GM21528 (cell line): ENCODE measurements around the gene HHLA2.
"Not testable (repeated sequence)": the region's sequence is repeated elsewhere in the genome, so short reads cannot be mapped to it uniquely, and the experiment has no call there.

Experiments
- ATAC-seq: cut with Tn5 transposase; IDR thresholded peaks from one replicate; pipeline ENCODE4 v1.9.1; 2021; ENCODE audit warnings: mild to moderate bottlenecking, moderate library complexity; ENCODE audit not compliant: unreplicated experiment, low FRiP score

HHLA2 gene

DNA sequence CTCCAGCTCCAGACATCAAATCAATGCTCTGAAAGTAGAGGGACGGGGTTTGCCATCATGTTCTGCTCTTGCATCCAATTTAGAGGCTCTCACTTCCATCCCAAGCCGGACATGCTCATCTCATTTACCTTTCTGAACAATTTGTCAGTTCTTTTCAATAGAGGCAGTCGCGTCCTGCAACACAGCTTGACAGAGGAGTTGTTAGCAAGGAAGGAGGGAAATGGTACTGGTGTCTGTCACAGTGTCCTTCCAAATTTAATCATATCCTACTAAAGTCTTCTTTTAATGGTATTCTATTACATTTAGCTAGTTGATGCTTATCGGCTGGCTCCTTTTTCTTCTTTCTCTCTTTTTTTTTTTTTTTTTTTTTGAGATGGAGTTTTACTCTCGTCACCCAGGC lies 45.6 kb downstream of the HHLA2 start:
- no peak for ATAC-seq

DNA sequence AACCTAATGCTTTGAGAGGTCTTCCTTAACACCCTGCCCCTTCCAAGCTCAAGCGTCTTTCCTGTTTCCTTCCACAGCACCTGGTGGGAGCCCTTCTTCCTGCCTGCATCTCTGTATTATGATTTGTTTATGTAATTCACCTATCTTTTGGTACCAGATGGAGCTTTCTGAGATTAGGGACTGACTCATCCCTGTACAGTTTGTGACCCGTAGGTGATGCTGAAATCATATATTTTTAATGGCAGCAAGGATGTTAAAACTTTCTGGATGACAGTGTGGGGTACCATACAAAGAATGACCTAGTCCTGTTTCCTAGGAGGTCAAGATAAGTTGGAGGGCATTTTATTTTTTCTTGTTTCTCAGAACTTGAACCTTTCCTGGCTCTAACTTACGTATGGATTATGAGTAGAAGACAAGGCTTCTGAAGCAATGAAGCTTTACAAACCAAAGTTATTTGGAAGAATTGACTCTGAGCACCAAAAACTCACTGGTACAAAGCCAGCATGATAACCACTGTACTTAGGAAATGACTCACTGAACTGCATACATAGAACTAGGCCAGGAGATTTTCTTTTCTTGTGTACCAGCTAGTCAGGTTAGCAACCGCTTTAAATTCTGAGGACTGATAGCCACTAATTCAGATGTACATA lies 46.6 kb downstream of the HHLA2 start:
- peak; percentile 64 for ATAC-seq

DNA sequence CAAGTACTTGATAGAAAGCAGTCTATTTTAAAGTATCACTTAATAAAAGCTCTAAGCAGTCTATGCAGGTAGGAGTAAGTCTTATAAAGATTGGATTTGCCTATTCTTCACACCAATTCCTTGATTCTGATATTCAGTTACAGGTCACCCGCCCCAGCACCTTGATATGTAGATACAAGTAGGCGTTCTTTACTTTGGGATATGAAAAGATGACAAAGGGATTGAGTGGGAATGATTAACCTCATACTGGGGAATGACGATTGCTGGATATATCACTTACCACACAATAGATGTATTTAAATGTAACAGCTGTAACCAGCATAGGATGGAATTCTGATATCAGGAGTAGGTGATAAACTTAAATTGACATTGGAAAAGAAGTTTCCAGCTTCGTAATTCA lies 47.1 kb downstream of the HHLA2 start:
- no peak for ATAC-seq

DNA sequence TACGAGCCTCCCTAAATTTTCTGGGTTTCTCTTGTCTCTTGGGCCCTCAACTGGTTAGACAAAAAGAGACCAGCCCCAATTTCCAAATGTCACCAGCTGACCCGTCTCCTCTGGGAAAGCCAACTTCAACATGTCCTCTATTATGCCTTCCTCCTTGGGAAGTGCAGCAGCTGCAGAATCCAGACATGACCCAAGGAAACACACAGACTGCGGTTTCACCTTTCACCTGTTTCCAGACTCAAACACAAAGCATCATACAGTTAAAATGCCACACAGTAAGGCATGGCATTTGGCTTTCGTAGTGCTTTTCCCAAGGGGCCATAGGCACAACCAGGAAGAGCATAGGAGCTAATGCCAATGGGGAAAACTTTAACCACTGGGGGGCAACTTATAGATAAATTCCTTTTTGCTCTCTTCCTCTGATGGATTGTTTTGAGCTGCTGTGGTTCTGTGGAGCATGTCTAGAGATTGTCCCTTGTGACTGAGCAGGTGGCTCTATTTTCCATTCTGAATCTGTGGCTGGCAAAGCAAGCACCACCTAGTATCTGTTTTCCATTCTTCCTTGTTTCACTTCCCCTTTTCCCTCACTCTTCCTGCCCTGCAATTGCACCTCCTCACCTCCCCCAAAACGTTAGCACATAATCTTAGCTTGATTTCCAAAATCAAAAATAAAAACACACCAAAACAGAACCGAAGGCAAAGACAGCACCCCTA lies 49.3 kb downstream of the HHLA2 start:
- no peak for ATAC-seq

DNA sequence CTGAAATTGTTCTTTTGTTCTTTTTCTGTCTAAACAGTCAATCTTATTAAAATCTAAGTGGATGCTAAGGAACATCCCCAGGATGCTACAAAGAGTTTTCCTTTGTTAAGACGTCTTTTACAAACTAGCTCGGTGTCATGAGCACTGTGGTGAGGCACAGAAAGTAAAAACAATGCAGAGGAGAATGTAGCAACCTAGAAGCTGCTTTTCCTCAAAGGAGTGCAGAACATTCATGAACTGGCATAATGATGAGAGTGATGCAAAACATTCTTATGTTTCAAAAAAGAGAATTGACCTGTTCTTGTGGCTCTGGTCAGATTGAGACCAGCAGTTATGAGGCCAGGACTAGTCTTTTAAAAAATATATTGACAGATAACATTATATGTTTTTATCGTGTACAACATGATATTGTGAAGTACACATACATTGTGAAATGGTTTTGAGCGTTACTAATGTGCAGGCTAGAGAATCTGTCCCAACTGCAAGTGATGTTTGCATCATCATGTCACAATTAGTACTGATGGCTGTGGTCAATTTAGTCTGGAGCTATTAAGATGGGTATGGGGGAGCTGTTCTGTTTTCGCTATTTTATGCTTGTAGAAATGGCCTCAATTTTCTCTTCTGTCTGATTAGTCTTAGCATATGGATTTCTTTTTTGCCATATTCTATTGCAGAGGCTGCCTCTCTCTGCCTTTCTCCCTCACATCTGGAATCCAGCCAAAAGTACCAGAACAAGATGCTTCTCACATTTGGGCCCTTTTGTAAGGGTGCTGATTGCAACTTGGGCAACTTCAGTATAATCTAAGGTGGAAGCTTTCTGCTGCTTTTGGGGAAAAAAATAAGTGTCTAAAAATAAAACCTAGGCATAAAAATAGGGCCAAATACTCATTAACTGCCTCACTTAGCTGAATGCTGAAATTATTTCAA lies 50.2 kb downstream of the HHLA2 start:
- no peak for ATAC-seq

DNA sequence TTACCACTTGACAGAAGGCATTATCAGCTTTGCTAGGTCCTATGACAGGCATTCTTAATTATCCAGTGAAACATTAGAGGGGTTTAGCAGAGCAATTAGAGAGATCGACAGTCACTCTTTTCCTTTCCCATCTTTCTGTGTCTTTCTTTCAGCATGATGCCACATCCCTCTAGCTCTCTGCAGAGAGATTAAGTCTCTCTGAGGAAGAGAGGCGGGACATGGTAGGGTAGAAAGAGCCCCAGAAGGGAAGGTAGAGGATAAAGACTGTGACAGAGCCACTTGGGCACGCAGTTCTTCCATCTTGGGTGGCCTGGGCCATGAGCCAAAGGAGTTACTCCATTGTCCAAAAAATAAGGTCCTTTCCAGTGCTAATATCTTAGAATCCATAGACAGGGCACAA lies 55.8 kb downstream of the HHLA2 start:
- no peak for ATAC-seq

DNA sequence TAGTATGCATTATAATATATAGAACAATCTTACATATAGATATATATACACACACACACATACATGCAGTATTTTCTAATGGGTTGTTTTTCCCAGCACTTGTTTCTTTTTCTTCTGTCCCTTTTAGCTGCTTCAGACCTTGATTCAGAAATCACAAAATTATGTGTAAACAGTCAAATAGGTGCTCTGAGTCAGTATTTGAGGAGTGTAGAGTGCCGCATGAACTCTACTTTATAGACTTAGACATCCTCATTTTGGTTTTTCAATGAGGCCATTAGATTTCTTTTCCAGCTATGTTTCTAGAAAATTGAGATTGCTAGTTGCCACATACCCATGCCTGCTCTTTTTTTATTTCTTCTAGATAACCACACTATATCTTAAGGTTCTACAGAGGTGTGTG lies 58.2 kb downstream of the HHLA2 start:
- no peak for ATAC-seq

DNA sequence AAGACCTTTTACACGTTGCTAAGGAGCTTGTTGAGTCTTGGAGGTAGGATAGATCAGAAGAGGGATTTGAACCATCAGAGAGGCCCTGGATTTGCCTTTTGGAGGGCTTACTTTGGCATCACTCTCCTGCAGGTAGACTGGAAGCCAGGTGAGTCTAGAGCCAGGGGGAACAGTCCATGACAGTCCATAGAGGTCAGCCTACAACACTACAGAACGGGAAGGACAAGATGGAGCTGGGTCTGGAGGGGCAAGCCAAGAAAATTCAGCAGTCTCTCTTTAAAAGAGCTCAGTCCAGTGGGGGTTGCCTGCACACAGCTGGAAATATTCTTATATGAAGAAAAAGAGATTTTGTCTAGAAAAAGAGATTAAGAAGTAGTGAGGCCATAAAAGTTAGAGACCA lies 60.7 kb downstream of the HHLA2 start:
- no peak for ATAC-seq

DNA sequence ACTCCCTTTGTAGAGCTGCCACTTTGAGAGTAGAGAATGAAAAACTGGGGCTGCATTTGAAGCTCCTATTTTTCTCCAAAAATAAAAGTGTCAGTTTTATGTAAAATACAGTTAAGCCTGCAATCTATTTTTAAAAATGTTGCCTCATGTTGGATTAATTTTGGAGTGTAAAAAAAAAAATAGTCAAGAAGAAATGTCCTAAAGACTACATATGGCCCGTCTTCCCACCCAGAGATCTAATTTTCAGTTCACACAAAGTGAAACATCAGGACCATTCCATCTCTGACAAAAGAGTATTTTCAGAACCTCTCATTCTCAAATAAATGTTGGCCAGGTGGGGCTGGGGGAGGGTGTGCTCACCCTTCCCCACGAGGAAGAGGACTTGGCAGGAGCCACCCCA lies 62.7 kb downstream of the HHLA2 start:
- no peak for ATAC-seq

DNA sequence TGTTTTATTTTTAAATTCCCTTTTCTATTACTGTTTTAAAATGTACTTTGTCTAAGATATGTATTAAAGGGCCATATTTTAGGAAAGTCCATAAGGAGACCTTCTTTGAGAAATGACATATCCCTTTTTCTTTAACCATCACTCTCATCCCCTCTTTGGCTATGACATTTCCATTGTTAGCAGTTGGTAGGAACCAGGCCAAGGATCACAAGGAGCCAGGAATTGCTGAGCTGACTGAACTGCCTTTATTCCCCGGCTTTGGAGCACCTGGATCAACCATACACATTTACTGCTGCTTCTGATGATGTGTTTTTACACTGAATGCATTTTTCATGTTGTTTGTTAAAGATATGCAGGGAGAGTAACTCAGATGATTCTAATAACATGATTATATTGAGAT lies 79.7 kb downstream of the HHLA2 start:
- ATAC-seq, result no peak

DNA sequence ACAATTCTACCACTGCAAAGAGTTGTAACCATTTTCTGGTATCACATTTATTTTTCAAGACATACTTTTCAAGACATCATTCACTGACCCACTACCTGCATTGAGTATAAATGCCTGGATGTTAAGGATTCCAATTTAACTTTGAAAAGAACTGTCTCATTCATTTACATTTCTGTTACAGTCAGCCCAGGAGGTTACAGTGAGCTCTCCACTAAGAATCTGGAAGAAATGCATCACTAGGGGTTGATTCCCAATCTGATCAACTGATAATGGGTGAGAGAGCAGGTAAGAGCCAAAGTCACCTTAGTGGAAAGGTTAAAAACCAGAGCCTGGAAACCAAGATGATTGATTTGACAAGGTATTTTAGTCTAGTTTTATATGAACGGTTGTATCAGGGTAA lies 81.0 kb downstream of the HHLA2 start:
- no peak for ATAC-seq

DNA sequence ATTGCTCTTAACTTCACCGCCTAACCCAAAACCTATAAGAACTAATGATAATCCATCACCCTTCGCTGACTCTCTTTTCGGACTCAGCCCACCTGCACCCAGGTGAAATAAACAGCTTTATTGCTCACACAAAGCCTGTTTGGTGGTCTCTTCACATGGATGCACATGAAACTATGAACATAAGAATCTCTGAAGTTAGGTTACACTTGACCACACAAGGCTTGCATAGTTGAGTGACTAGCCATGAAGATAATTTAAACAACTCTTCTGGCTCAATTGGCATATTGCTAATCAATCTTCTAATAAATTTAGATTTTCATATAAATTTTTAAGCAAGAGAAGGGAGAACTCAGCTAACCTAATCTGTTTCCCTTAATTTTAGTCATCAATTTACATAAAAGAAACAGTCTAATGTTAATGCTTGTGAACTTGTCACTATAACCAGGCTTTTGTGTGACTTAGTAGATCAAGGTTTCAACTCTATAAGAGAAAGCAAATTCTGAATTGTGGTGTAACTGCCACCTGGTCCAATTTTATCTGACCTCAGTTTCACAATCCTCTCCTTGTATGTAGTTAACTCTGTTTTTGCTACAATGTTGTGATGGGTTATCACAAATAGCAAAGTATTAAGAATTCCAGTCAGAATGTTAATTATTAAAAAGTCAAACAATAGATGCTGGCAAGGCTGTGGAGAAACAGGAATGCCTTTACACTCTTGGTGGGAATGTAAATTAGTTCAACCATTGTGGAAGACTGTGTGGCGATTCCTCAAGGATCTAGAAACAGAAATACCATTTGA lies 82.0 kb downstream of the HHLA2 start:
- no peak for ATAC-seq

DNA sequence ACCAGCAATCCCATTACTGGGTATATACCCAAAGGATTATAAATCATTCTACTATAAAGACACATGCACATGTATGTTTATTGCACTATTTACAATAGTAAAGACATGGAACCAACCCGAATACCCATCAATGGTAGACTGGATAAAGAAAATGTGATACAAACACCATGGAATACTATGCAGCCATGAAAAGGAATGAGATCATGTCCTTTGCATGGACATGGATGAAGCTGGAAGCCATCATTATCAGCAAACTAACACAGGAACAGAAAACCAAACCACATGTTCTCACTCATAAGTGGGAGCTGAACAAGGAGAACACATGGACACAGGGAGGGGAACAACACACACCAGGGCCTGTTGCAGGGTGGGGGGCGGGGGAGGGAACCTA lies 82.6 kb downstream of the HHLA2 start:
- not testable (repeated sequence) for ATAC-seq

DNA sequence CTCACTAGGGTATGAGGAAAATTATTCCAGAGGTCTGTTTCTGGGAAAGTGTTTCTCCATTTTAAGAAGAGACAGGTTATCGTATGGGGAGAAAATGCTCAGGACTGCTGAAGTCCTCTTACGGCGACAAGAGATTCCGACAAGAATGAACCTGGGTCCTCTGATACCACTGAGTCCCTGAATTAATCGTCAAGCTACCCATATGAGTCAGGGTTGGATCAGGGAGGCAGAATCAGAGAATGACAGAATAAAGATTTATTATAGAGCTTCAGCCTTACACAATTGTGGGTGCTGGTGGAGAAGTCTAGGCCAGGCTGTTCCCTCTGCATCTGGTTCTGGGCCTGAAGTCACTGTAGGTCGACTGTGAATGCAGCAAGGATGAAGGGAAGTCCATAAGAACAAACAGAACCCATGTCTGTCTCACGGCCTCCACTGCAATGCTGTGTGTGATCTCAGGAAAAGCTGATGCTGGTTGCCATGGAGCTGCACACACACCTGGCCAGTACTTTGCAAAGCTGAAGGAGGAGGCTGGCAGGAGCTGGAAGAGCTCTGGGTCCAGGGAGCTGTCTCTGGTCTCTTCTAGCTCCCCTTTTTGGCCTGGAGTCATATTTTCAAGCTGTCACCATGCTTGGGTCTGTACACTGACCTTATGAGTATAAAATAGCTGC lies 83.9 kb downstream of the HHLA2 start:
- no peak for ATAC-seq

DNA sequence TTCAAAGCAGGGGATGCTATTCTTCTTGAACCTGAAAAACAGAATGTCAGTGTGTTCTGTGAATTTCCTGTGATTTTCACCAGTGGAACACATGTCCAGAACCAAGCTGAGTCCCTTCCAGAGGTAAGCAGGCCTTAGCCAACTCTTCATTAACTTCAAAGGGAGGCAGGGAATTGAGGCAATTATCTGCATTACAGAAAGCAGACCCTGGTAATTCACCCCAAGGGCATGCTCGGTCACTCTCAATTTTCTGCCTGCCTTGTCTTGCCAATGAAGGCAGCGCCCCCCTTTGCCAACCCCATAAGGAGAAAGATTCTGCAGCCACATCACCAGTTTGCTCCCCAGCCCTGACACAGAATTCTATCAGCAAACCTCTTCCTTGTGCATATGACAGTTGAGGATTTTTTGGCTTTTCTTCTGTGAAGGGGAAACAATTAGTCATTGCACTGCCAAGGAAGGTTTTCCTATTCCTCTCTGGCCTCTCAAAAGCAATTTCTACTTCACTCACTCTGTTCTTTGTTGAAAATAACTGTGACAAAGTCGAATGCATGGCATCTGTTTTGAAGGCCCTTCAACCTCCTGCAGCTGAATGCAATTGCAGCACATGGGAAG lies 85.3 kb downstream of the HHLA2 start:
- ATAC-seq, result no peak

DNA sequence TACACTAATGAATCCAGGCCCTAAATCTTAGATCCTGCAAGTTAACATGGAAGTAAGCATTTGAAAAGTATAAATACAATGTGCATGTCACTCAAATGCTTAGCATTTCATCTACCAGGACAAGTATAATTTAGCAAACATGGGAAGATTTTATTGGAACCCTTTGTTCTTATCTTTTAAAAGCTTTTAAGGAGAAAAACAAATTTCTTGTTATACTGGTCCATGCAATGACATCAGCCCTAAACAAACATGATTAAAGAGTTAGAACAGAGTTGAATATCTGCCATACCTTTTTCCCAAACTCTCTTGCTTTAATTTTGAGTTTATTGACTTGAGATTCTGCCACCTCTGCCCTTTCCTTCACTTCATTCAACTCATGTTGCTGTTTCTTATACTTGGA lies 87.0 kb downstream of the HHLA2 start:
- ATAC-seq, result no peak

DNA sequence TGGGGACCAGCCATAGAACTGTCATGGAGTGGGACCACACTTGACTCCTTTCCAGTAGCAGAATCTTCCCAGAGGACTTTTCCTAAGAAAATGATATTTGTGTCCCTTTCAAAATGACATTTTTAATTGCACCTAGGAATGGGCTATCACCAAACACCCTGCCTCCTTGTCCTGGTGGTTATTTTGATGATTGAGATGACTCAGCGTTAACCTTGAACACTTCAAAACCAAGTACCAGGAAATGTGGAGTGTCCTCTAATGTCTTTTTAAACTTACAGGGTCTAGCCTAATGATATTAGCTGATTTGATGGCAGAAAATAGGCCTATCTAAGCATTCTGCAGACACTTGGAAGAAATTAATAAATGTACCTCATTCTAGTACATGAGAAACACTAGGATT lies 90.7 kb downstream of the HHLA2 start:
- ATAC-seq, result no peak

DNA sequence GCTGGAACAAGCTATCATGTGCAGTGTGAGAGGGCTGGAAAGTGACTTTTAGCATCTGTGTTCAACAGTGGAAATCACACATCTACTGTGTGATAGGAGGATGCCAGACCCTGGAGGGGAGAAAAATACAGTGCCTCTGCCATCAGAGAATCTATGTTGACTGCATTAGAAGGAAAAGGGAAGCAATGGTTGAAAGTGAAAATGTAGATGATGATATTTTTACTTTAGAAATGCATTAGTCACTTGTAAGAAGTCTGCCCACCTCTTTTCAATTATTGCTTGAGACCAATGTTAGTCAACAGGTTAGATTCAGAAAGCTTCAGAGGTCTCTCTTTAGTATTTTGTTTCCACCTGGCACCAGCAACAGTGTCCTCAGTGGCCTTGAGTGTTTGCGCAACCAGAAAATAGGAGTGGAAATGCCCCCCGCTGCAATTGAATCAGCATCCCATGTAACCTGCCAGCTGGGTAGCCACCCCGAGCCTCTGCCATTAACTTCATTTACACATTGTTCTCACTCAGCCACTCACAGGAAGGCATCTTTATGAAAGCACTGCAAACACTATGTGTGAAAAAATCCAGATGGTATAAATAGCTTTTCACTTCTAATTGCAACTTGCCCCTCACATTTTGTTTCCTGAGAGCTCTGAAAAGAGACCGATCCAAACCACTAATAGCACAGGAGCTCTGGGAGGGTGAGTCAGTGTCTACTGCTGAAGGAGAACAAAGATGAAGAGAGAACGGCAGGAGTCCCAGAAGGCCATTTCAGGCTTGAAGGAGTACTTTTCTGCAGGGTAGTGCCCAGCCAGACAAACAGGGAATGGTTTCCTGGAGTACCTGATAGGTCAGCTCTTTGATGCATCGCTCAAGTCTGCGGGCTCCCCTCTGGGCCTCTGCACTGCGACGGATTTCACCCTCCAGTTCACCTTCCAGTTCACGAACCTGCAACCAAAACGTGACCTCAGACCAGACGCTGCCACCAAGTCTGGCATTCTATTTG lies 92.1 kb downstream of the HHLA2 start:
- ATAC-seq, result peak; percentile 78
